DOHH2 (cell line): ENCODE results near the gene CPOX.

ENCODE experiments used
- H3F3A ChIP-seq: fragments of 200-600 bp; sonication (generic), shearing (Covaris generic); 2 replicates; pipeline ENCODE4 v1.6.0; 2016; ENCODE audit warnings: antibody characterized with exemption, mild to moderate bottlenecking; ENCODE audit not compliant: control insufficient read depth, insufficient read depth
- H3K27ac ChIP-seq: fragments of 200-600 bp; sonication (generic); 2 replicates; pipeline ENCODE4 v1.5.1; 2014; ENCODE audit warnings: low read depth, mild to moderate bottlenecking, low read length, moderate library complexity
- H3K27me3 ChIP-seq: fragments of 200-600 bp; sonication (generic); 2 replicates; pipeline ENCODE4 v1.6.1; 2014; ENCODE audit warnings: mild to moderate bottlenecking, low read length, mixed read lengths; ENCODE audit not compliant: control insufficient read depth
- H3K36me3 ChIP-seq: fragments of 200-600 bp; sonication (generic); 2 replicates; pipeline ENCODE4 v1.6.1; 2014; ENCODE audit warnings: mild to moderate bottlenecking, low read length, moderate library complexity, mixed read lengths; ENCODE audit not compliant: control insufficient read depth
- H3K4me1 ChIP-seq: fragments of 200-600 bp; sonication (generic); 2 replicates; pipeline ENCODE4 v1.6.1; 2014; ENCODE audit warnings: mild to moderate bottlenecking, low read length, mixed read lengths; ENCODE audit not compliant: control insufficient read depth
- H3K4me2 ChIP-seq: fragments of 200-600 bp; sonication (generic); 2 replicates; pipeline ENCODE4 v1.6.0; 2014; ENCODE audit warnings: mild to moderate bottlenecking, low read length, moderate library complexity
- H3K4me3 ChIP-seq: fragments of 200-600 bp; sonication (generic); 2 replicates; pipeline ENCODE4 v1.5.1; 2014; ENCODE audit warnings: mild to moderate bottlenecking, low read length, mixed read lengths
- H3K79me2 ChIP-seq: fragments of 200-600 bp; sonication (generic); 2 replicates; pipeline ENCODE4 v1.6.1; 2014; ENCODE audit warnings: mild to moderate bottlenecking, low read length, mixed read lengths; ENCODE audit not compliant: control insufficient read depth
- H3K9me2 ChIP-seq: fragments of 200-600 bp; sonication (generic); replicated peaks from 2 replicates; pipeline ENCODE4 v1.6.1; 2014; ENCODE audit warnings: mild to moderate bottlenecking, low read length, mixed read lengths; ENCODE audit not compliant: control insufficient read depth
- H3K9me3 ChIP-seq: fragments of 200-600 bp; sonication (generic); 2 replicates; pipeline ENCODE4 v1.6.1; 2014; ENCODE audit warnings: antibody characterized with exemption, low read length, mixed read lengths; ENCODE audit not compliant: control insufficient read depth, insufficient read depth
- H4K20me1 ChIP-seq: fragments of 200-600 bp; sonication (generic); 2 replicates; pipeline ENCODE4 v1.6.0; 2014; ENCODE audit warnings: low read depth, mild to moderate bottlenecking, antibody characterized with exemption, low read length, moderate library complexity; ENCODE audit not compliant: control insufficient read depth, insufficient read depth
- EZH2phosphoT487 ChIP-seq: fragments of 200-600 bp; sonication (generic); IDR thresholded peaks from 2 replicates; pipeline ENCODE4 v1.6.1; 2017; ENCODE audit warnings: borderline replicate concordance, mild to moderate bottlenecking, antibody characterized with exemption, low read length, moderate library complexity, mixed read lengths
- TF ChIP-seq, protein P1 (sequence below): fragments of 200-600 bp; sonication (generic); IDR thresholded peaks from one replicate; pipeline ENCODE4 v1.5.1; 2014; ENCODE audit warnings: antibody characterized with exemption, mild to moderate bottlenecking, low read depth, low read length; ENCODE audit not compliant: poor library complexity, severe bottlenecking

CPOX gene

DNA sequence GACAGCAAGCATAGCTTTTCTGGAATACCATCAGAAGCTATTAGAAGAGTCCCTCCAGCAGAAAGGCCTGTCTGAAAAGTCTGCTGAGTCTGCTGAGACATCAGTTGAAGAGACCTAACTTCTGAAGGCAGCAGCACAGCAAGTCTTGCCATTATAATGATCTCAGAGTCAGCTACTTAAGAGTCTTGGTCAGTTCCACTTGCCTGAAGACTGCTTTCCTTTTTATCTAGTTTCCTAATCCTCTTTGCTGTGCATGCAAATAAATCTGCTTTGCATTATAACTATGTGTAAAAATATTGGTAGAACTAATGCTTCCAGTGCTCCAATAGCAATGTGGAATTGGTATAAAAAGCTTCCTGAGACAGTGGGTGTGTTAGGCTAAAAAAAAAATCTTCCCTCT lies 34.9 kb upstream of the CPOX start:
- H3K4me1 ChIP-seq, result no peaks in the 10 kb centered on the region
- no peaks in the 10 kb centered on the region for H3K9me3 ChIP-seq
- H3K27ac ChIP-seq, result no peak overlapping the region
- no peak overlapping the region for H3K4me2 ChIP-seq
- no peaks in the 10 kb centered on the region for H3K27me3 ChIP-seq
- no peak overlapping the region for H3K4me3 ChIP-seq
- H4K20me1 ChIP-seq, result no peaks in the 10 kb centered on the region
- H3F3A ChIP-seq, result no peaks in the 10 kb centered on the region
- no peaks in the 10 kb centered on the region for H3K36me3 ChIP-seq
- no peaks in the 10 kb centered on the region for H3K79me2 ChIP-seq
- no peaks in the 10 kb centered on the region for H3K9me2 ChIP-seq
- TF ChIP-seq EZH2phosphoT487, result no peak
- TF ChIP-seq, protein P1, sequence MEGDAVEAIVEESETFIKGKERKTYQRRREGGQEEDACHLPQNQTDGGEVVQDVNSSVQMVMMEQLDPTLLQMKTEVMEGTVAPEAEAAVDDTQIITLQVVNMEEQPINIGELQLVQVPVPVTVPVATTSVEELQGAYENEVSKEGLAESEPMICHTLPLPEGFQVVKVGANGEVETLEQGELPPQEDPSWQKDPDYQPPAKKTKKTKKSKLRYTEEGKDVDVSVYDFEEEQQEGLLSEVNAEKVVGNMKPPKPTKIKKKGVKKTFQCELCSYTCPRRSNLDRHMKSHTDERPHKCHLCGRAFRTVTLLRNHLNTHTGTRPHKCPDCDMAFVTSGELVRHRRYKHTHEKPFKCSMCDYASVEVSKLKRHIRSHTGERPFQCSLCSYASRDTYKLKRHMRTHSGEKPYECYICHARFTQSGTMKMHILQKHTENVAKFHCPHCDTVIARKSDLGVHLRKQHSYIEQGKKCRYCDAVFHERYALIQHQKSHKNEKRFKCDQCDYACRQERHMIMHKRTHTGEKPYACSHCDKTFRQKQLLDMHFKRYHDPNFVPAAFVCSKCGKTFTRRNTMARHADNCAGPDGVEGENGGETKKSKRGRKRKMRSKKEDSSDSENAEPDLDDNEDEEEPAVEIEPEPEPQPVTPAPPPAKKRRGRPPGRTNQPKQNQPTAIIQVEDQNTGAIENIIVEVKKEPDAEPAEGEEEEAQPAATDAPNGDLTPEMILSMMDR, result no peak

DNA sequence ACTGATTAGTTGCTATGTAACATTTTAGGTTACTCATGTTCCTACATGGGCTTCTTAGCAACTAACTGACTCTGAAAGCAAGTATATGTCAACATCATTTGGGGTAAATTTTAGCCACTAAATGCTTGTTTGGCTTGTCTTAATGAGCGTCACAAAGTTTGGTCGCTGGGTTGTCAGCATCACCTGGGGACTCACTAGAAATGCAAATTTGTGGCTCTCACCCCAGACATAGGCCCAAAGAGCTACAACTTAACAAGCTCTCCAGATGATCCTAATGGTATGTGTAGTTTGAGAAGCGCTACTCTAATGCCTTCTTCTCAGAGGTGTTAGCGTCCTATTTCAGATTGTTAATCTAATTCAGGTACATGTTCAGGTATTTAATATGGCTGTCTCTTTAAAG lies 32.7 kb upstream of the CPOX start:
- Histone ChIP-seq H3K9me2 (no peaks in the 10 kb centered on the region), H3K4me1 (no peaks in the 10 kb centered on the region), H3K4me2 (no peak overlapping the region), H3K79me2 (no peaks in the 10 kb centered on the region), H3K9me3 (no peaks in the 10 kb centered on the region), H3K36me3 (no peaks in the 10 kb centered on the region), H3F3A (no peaks in the 10 kb centered on the region), H3K27me3 (no peaks in the 10 kb centered on the region), H3K27ac (no peak overlapping the region), H3K4me3 (no peak overlapping the region), H4K20me1 (no peaks in the 10 kb centered on the region)
- TF ChIP-seq, protein P1, result no peak
- TF ChIP-seq EZH2phosphoT487, result no peak

DNA sequence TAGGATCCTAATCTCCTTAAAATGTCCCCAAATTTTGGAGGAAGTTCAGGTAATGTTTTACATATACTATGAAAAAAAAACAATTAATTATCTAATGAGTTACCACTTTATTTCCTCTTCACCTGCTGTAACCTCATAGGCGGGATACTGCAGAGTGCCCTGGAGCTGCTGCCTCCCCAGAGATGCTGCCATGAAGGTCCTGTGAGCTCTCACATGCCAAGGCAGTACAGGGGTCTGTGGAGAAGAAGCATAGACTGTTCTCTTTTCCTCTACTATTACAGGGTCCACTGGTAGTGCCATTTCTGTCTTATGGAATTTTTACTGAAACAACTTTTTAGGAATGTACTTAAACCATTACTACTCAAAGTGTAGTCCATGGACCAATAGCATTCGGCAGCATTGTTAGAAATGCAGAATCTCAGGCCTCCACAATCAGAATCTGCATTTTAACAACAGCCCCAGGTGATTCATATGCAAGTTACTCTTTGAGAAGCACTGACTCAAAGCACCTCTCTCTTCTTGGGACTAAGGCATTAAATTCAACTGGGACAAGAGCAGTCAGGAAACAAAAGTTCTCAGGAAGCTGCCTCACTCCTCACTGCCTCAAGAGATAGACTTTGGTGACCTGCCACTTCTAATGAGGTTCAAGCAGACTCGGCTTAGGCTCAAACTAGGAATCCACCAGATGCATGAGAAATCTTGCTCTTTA lies 30.3 kb upstream of the CPOX start:
- no peaks in the 10 kb centered on the region for H3F3A ChIP-seq
- no peak overlapping the region for H3K4me3 ChIP-seq
- H3K27ac ChIP-seq, result no peak overlapping the region
- TF ChIP-seq, protein P1, result no peak
- TF ChIP-seq EZH2phosphoT487, result no peak
- no peaks in the 10 kb centered on the region for H3K79me2 ChIP-seq
- H4K20me1 ChIP-seq, result no peaks in the 10 kb centered on the region
- no peaks in the 10 kb centered on the region for H3K4me1 ChIP-seq
- H3K4me2 ChIP-seq, result no peak overlapping the region
- no peaks in the 10 kb centered on the region for H3K9me3 ChIP-seq
- H3K36me3 ChIP-seq, result no peaks in the 10 kb centered on the region
- no peaks in the 10 kb centered on the region for H3K27me3 ChIP-seq
- no peaks in the 10 kb centered on the region for H3K9me2 ChIP-seq
